HG03135 (cell line): ENCODE results near the gene ZNF669.
"Not testable (repeated sequence)": the region's sequence is repeated elsewhere in the genome, so short reads cannot be mapped to it uniquely, and the experiment has no call there.

Source experiments
- ATAC-seq: cut with Tn5 transposase; IDR thresholded peaks from one replicate; pipeline ENCODE4 v1.9.1; 2021; ENCODE audit warnings: mild to moderate bottlenecking, moderate library complexity; ENCODE audit not compliant: unreplicated experiment

ZNF669 gene

GRCh38 chr1:247103859-247104591 lies at the start of gene ZNF669:
Gene ZNF669 (minus strand): TSS chr1:247104356. CDS start chr1:247104199, 157 bp downstream.
- ATAC-seq = peak; percentile 100

GRCh38 chr1:247147781-247148180 lies 43.6 kb upstream of the ZNF669 start:
- no peak for ATAC-seq

- ATAC-seq = not testable (repeated sequence)
Observed at GRCh38 chr1:247147120-247147519, 43.0 kb upstream of the ZNF669 start.

- no peak for ATAC-seq
Observed at GRCh38 chr1:247146671-247147070, 42.5 kb upstream of the ZNF669 start.

- ATAC-seq = no peak
Observed at GRCh38 chr1:247145279-247145678, 41.1 kb upstream of the ZNF669 start.

GRCh38 chr1:247139557-247139956 lies 35.4 kb upstream of the ZNF669 start:
- ATAC-seq = not testable (repeated sequence)

- no peak for ATAC-seq
Observed at GRCh38 chr1:247131236-247131635, 27.1 kb upstream of the ZNF669 start.

- ATAC-seq = not testable (repeated sequence)
Observed at GRCh38 chr1:247127519-247128282, 23.5 kb upstream of the ZNF669 start.

GRCh38 chr1:247126601-247127000 lies 22.4 kb upstream of the ZNF669 start:
- peak; percentile 66 for ATAC-seq

GRCh38 chr1:247126166-247126565 lies 22.0 kb upstream of the ZNF669 start:
- peak; percentile 99 for ATAC-seq

- ATAC-seq = no peak
Observed at GRCh38 chr1:247121382-247121781, 17.2 kb upstream of the ZNF669 start.

- ATAC-seq = not testable (repeated sequence)
Observed at GRCh38 chr1:247120408-247120668, 16.2 kb upstream of the ZNF669 start.

GRCh38 chr1:247119600-247120407 lies 15.6 kb upstream of the ZNF669 start:
- ATAC-seq = no peak

GRCh38 chr1:247118946-247119446 lies 14.8 kb upstream of the ZNF669 start:
- ATAC-seq = no peak

- ATAC-seq = no peak
Observed at GRCh38 chr1:247115545-247115944, 11.4 kb upstream of the ZNF669 start.

- ATAC-seq = no peak
Observed at GRCh38 chr1:247115141-247115510, 11.0 kb upstream of the ZNF669 start.

- ATAC-seq = no peak
Observed at GRCh38 chr1:247114351-247115140, 10.4 kb upstream of the ZNF669 start.

- ATAC-seq = no peak
Observed at GRCh38 chr1:247113733-247114271, 9.6 kb upstream of the ZNF669 start.

GRCh38 chr1:247113094-247113497 lies 8.9 kb upstream of the ZNF669 start:
- ATAC-seq = no peak

GRCh38 chr1:247112479-247112781 lies 8.3 kb upstream of the ZNF669 start:
- no peak for ATAC-seq
